GM03348 (cell line): ENCODE results near the gene DFFB.

ENCODE experiments used
- DNase-seq: peaks from one replicate; pipeline ENCODE4 v3.0.0; 2012; ENCODE audit warnings: low spot score

The DFFB gene

GRCh38 chr1:3926956-3927355 lies 69.7 kb downstream of the DFFB start:
- DNase-seq, result no peak

- DNase-seq, result no peak
Observed at GRCh38 chr1:3928586-3928985, 71.3 kb downstream of the DFFB start.

GRCh38 chr1:3929126-3929525 lies 71.8 kb downstream of the DFFB start:
- no peak for DNase-seq

GRCh38 chr1:3930301-3931006 lies 73.2 kb downstream of the DFFB start:
- DNase-seq, result no peak

GRCh38 chr1:3931007-3931912 lies 74.0 kb downstream of the DFFB start:
- DNase-seq, result no peak

- DNase-seq, result no peak
Observed at GRCh38 chr1:3932156-3932919, 75.1 kb downstream of the DFFB start.
